GM15510 (cell line): ENCODE data around the gene ACBD6.

ENCODE experiments used
- POLR2A ChIP-seq: IDR thresholded peaks from 3 replicates; pipeline ENCODE4 v1.6.1; 2011; ENCODE audit warnings: borderline replicate concordance; ENCODE audit not compliant: insufficient read length; ENCODE audit errors: extremely low read depth

Gene ACBD6

DNA sequence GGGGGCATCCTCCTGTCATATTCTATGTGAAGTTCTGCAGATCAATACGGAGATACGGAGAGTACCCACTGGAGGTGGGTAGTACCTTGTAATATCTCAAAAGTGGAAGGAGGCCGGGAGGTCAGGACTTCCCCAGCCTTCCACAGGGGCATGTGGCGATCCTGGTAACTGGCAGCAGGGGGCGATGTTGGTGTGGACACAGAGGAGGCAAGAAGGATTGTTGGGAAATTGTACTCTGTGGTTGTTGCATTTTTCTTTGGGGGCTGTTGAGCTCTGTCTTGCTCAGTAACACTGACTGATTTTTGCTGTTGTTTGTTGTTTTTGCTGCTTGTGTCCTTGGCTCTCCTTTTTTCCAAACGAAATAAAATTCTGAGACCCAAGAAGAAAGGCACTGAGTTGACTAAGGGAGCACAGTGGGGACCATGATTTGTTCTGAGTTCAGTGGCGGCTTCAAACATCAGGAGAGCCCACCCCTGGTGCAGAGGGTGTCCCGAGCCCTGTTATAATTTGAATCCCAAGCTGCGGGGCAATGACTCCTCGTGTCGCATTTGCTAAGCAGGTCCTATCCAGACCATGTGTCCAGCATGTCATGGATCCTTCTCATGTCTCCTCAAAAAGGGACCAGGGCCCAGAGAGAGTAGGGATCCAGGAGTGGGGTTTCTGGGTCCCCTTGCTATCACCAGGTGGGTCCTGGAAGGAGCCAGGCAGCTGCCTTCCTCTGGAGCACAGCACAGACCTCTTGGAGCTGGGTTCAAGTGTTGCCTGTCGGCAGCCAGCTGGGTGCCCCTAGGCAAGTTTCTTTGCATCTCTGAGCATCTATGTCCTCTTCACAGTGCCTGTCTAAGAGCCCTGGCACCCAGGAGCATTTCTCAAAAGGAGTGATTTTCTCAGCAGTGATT is 249.5 kb downstream of the ACBD6 start:
- TF ChIP-seq POLR2A = no peak

DNA sequence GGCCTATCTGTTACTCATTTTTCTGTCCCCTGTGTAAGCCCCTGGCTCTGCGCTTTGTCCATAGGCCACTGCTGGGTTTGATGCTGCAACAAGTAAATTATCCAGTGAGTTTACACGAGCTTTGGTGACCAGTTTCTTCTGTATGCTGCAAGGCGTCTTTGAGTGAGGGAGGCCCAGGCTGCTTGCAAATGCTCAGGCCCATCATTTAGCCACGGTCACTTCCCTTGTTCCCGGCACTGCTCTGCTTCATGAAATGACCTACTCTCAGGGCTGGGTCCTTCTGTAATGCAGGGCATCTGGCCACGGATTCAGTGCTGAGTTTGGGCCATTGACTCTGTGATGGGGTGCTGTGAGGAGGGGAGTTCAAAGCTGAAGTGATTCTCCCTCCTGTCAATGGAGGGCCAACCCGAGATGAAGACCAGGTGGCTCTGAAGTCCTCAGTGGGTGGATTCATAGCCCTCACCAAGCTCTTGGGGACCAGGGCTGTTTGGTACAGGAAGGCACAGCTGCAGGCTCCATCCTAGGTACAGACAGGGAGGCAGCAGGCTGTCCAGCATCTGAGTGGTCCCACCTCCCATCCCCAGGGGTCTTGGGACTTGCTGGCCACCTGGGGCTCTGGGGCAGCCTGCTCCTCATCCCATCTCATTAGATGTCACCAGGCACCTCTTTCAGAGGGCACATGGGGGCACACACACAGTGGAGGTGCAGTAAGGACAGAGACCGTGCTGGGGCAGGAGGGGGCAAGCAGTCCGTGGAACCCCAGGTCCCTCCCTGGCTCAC is 250.7 kb downstream of the ACBD6 start:
- no peak for TF ChIP-seq POLR2A

DNA sequence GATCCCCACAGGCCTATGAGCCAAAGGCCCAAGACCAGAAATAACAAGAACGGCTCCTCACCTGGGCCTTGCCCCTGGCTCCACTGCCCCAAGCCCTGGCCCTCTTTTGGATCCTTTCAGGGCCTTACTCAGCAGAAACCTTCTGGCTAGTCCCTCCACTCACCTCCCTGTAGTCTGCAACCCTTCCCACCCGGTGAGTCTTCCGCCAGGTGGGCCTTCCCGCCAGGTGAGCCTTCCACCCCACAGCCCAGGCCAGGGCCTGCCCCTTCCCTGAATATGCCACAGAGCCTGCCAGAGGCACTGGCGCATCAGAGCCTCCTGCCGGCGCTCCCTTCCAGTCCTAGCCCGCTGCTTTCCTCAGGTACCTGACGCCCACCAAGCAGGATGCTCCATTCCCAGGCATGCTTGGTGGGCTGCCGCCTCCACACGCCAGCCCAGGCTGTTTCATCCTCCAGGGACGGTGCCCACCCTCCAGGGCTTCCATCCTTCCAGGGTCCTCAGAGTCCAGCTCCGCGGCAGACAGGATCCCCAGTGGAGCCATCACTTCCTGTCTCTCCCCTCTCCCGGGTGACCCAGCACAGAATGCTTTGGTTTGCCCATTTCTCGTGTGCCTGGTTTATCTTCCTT is 251.4 kb downstream of the ACBD6 start:
- TF ChIP-seq POLR2A = no peak

DNA sequence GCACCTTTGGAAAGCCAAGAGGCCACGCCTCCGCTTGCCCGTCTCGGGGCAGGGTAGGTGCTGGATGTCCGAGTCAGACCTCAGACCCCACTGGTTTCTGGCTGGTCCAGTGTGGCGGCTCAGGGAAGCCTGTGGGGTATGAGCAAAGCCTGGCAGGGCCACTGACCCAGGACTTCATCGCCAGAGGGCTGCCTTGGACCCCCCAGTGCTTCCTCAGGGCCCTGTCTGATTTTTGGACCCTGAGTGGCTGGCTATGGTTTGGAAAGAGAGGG is 251.9 kb downstream of the ACBD6 start:
- TF ChIP-seq POLR2A = no peak

DNA sequence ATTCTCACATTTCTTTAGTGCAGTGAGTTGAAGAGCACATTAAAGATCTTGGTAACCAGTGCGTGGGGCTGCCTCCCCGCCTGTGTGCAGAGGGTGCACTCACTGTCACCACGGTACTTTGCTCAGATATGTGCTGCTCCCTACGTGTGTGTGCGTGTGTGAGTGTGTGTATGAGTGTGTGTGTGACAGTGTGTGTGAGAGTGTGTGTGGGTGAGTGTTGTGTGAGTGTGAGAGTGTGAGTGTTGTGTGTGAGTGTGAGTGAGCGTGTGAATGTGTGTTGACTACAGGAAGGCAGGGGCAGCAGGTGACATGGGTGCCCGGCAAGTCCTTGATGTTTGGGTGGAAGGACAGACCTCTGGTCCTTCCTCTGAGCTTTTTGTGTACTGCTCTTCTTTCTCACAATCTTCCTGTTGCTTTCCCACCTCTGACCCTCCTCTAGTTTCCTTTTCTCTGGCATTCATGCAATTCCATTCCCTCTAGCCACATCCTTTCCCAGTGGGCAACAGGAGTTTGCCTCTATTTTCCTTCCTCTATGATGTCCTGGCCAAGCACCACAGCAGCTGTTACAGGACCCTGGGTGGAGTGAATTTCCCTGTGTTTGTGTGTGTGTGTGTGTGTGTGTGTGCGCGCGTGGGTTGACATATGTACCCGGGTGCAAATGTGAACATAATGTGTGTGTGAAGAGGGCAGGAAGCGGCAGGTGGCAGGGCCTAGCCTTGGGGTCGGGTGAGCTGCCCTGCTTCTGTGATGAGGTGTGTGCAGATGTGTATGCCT is 252.5 kb downstream of the ACBD6 start:
- no peak for TF ChIP-seq POLR2A

DNA sequence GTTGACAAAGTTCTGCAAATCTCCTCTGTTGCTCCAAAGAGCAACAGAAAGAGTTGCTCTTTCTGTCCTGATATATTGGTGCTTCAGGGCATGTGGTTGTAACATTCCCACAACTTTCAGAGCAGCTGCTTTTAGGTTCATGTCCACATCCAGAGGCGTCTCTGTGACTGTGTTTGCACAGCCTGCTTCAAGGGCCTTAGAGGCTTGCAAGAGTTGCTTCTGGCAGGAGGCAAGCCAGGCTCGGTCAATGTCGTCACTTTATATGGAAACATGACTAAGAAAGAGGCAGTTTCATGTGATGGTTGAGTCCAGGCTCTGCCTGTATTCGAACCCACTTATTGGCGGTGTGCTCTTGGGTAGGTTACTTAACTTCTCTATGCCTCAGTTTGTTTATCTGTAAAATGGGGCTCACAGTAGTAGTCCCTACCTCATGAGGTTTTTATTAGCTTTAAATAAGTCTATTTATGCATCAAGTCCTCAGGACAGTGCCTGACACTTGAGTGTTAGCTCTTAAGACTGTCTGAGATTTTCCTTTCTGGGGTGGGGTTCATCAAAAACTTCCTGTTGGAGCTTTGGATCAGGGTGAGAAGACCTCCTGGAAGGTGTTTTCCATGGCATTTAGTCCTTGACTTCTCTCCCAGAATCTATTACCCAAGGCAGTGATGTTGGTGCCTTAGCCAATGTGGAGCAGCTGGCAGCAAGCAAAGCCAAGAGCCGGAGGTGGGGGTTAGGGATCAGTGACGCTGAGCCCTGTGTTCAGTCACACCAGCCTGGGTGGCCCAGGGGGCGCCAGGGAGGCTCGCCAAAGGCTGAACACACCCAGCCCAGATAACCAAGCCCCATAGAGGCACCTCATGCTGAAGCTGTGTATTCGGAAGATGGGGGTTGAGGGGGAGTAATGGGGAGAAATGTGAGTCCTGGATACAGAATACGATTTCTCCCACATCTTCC is 253.4 kb downstream of the ACBD6 start:
- no peak for TF ChIP-seq POLR2A

DNA sequence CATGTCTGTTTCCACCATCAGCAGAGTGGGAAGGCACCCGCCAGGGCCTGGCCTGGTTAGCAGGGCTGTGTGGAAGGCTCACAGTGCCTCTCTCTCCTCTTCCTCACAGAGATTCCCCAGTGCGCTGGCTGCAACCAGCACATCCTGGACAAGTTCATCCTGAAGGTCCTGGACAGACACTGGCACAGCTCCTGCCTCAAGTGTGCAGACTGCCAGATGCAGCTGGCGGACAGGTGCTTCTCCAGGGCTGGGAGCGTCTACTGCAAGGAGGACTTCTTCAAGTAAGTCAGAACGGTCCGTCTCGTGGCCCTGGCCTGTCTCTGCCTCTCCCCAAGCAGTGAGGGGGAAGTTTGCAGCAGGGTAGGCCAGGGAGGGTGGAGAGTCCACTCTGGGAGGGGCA is 254.2 kb downstream of the ACBD6 start:
- TF ChIP-seq POLR2A = no peak

DNA sequence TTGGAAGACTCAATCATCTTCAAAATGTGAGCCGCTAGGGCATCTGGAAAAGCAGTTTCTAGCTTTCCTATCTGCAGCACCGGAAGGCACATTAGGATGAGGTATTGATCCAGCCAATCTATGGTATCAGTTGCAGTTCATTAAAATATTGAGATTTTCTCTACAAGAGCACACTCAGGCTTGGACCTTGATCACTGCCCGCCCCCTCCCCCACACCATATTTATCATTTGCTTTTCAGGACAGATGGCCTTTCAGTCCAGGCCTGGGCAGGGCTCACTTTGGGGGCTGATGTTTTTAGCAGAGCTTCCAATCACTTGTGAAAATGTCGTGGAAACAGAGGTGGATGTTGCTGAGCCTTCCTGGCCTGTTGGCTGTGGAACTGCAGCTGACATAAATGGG is 254.8 kb downstream of the ACBD6 start:
- TF ChIP-seq POLR2A = no peak

DNA sequence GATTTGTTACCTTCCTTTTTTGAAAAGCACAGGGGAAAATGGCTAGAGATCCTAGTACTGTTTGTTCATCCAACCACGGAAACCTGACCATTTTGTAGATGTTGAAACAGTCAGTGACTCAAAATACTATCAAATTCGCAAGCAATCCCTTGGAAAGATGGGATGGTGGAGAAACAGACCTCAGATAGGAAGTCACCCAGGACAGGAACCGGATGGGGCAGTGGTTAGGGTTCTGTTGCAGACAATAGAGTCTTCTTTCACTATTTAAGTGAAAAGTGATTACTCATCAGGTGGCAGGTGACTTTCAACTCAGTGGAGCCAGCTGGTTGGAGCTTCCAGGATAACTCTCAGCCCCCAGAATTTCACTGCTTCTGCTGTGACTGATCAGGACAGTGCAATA is 255.3 kb downstream of the ACBD6 start:
- TF ChIP-seq POLR2A = no peak

DNA sequence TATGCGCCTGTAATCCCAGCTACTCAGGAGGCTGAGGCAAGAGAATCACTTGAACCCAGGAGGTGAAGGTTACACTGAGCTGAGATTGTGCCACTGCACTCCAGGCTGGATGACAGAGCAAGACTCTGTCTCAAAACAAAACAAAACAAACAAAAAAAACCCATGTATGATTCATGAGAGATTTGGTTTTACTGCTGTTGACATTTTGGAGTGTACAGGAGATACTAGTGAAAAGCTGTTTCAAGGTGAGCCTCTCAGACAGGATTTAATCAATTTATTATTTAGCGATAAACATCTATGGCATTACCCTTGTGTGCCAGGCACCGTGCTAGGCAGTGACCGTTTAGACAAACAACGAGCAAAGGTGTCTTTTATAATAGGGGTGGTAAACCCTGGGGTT is 255.8 kb downstream of the ACBD6 start:
- TF ChIP-seq POLR2A = no peak

DNA sequence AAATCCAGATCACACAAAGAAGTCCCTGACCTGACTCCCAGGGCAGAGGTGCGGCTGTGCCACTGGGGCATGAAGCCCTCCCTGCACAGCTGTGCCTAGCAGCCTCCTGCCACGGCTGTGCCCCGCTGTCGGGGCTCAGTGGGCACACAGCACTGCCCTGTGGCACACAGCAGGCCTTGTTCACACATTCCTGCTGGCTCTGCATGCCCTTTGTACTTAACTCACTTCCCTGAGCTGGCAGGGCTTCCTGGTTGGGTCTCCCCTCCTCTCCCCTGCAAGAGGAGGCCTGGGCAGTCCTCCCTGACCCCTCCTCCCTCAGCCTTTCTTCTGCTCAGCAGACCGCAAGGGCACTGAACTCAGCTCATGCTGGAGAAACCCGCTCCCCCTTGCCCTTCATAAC is 257.5 kb downstream of the ACBD6 start:
- TF ChIP-seq POLR2A = no peak

DNA sequence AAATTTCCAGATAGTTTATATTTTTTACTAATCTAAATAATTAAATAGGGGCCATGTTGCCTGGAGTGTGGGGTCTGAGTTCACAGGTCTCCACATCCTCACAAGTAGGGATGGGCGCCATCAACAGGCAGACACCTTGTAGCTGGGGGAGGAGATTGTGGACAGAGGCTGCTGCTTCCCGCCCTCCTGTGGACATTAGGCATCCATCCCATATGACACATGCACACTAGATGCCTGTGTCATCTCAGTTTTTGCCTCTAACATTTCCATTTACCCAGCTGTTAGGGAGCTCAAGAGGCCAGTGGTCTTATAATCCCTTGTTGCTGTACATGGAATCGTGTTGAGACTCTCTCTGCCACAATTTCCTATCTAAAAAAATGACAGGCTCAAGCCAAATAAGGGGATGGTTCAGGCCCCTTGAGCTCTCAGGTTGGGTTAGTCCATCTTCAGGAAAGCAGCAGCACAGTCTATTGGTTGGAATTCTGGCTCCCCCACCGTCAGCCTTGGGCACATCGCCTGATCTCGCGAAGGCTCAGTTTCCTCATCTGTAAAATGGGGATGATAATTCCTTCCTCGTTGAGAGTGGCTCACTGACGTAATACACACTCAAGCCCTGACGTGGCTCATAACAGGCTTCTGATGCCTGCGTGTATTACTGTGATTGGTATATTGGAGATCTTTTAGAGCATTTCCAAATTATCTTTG is 258.7 kb downstream of the ACBD6 start:
- no peak for TF ChIP-seq POLR2A
